Ascending aorta (tissue), 2 donors: ENCODE results near the gene SORCS1. TPM values are rescaled to one million over a fixed set of nuclear protein-coding genes. Genes with fewer than 3 reads are reported as not detected.

ENCODE experiments used
- DNase-seq, 2 donors: peaks; one replicate each; pipeline ENCODE4 v3.0.0-alpha.2; 2019; ENCODE audit warnings: low spot score in 2 of 2
- H3K27ac ChIP-seq, 2 donors: fragments of 200-600 bp; sonication (generic); one replicate each; pipeline ENCODE4 v1.5.1; 2016 to 2017; ENCODE audit warnings: mild to moderate bottlenecking in 1 of 2
- H3K27me3 ChIP-seq: fragments of 200-600 bp; sonication (generic); one replicate; pipeline ENCODE4 v1.5.1; 2017
- H3K36me3 ChIP-seq, 2 donors: fragments of 200-600 bp; sonication (generic); one replicate each; pipeline ENCODE4 v1.5.1; 2016
- H3K4me1 ChIP-seq, 2 donors: fragments of 200-600 bp; sonication (generic); one replicate each; pipeline ENCODE4 v1.5.1; 2016 to 2017; ENCODE audit warnings: mild to moderate bottlenecking in 1 of 2
- H3K4me3 ChIP-seq, 2 donors: fragments of 200-600 bp; sonication (generic); one replicate each; pipeline ENCODE4 v1.5.1; 2016 to 2017; ENCODE audit warnings: mild to moderate bottlenecking in 1 of 2
- H3K9me3 ChIP-seq, 2 donors: fragments of 200-600 bp; sonication (generic); one replicate each; pipeline ENCODE4 v1.5.1; 2016
- intact Hi-C: fragments of 100-400 bp; cut with DNase I; formaldehyde crosslinking; loops from one replicate; pipeline ENCODE4 v1.15.1; 2023
- total RNA-seq: library from RNA; depleted of rRNA; stranded (reverse); fragments of >200 nt; gene quantifications from one replicate; pipeline ENCODE4 v1.1.0, GENCODE V29; 2016
- TF ChIP-seq, protein P1 (sequence below), 3 experiments: fragments of 200-600 bp in 2 of 3; fragments of 450-650 bp in 1 of 3; sonication (generic) in 2 of 3; IDR thresholded peaks; one replicate each; pipeline ENCODE4 v1.5.1; 2016 to 2019; ENCODE audit warnings: antibody characterized with exemption in 3 of 3, mild to moderate bottlenecking in 1 of 3, moderate library complexity in 1 of 3

SORCS1 gene
- total RNA-seq, 1 donor from 2014 or later, result not detected

DNA sequence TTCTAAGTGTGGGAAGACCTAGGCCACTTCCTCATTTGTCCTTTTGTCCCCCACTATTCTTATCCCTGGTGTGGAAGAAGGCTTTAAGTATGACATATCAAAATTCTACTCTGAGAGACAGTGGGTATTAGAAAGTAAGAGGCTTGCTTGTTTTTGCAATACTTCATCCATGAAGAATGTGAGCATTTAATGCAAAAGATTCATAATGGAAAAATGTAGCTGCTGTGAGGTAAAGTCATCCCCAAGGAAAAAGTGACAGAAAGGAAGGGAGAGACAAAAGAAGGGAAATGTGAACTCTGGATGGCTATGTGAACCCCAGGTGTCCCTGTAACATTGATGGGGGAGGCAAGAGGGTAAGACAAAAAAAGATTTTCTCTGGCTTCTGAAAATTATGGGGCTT is 607.5 kb downstream of the SORCS1 start:
- H3K36me3 ChIP-seq, result no peaks in the 10 kb centered on the region
- no peaks in the 10 kb centered on the region for H3K4me1 ChIP-seq
- H3K27me3 ChIP-seq, result no peaks in the 10 kb centered on the region
- H3K9me3 ChIP-seq, result no peaks in the 10 kb centered on the region
- DNase-seq, result no peak
- TF ChIP-seq, protein P1, sequence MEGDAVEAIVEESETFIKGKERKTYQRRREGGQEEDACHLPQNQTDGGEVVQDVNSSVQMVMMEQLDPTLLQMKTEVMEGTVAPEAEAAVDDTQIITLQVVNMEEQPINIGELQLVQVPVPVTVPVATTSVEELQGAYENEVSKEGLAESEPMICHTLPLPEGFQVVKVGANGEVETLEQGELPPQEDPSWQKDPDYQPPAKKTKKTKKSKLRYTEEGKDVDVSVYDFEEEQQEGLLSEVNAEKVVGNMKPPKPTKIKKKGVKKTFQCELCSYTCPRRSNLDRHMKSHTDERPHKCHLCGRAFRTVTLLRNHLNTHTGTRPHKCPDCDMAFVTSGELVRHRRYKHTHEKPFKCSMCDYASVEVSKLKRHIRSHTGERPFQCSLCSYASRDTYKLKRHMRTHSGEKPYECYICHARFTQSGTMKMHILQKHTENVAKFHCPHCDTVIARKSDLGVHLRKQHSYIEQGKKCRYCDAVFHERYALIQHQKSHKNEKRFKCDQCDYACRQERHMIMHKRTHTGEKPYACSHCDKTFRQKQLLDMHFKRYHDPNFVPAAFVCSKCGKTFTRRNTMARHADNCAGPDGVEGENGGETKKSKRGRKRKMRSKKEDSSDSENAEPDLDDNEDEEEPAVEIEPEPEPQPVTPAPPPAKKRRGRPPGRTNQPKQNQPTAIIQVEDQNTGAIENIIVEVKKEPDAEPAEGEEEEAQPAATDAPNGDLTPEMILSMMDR (IDR thresholded peaks at IDR 0.05), result no peak
- H3K4me3 ChIP-seq, result no peak overlapping the region
- intact Hi-C loops, result no loop called here
- no peak overlapping the region for H3K27ac ChIP-seq

DNA sequence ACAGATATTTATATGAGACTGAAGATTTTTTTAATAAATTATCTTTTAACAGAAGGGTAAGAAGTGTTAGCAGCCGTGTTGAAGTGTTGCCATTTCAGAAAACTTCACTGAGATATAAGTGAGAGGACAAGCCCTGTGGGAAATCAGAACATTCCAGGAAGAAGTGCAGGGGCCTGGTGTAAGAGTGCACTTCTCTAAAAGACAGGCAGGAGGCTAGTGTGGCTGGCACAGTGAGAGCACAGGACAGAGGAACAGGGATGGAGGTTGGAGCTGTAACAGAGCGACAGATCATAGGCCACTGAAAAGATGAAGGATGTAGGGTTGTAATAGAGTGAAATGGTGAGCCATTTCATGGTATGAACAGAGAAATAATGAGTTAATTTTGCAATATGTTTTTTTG is 608.9 kb downstream of the SORCS1 start:
- intact Hi-C loops, result no loop called here
- Histone ChIP-seq H3K4me3 (no peak overlapping the region), H3K36me3 (no peaks in the 10 kb centered on the region), H3K4me1 (no peaks in the 10 kb centered on the region), H3K27ac (no peak overlapping the region), H3K27me3 (no peaks in the 10 kb centered on the region), H3K9me3 (no peaks in the 10 kb centered on the region)
- TF ChIP-seq, protein P1 (IDR thresholded peaks at IDR 0.05), result no peak
- DNase-seq, result no peak

DNA sequence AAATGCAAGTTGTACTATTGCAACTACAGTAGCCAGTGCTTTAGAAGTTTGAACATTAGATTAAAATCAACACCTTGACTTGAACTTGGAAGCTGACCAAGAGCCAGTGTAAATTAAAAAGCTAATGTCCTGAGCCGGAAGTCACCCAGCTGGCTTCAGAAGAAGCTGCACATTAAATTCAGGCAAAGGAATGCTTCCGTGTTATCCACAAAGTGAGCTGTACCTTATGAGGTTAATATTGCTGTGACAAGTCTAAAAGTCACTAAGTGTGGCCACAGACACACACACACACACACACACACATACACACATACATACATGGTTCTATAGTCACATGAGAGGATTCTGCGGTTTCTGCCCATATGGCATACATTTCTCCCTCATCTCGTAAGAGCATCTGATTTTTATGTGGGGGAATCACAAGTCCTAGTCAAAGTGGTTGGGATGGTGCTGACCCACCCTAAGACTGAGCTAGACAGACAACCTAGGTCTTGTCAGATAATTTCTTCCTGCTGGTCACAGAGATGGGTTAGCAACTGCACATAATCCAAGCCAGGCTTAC is 612.9 kb downstream of the SORCS1 start:
- Histone ChIP-seq H3K4me1 (no peaks in the 10 kb centered on the region), H3K36me3 (no peaks in the 10 kb centered on the region), H3K27ac (no peak overlapping the region), H3K27me3 (no peaks in the 10 kb centered on the region), H3K4me3 (no peak overlapping the region), H3K9me3 (no peaks in the 10 kb centered on the region)
- intact Hi-C loops, result no loop called here
- no peak for DNase-seq
- TF ChIP-seq, protein P1 (IDR thresholded peaks at IDR 0.05), result no peak

DNA sequence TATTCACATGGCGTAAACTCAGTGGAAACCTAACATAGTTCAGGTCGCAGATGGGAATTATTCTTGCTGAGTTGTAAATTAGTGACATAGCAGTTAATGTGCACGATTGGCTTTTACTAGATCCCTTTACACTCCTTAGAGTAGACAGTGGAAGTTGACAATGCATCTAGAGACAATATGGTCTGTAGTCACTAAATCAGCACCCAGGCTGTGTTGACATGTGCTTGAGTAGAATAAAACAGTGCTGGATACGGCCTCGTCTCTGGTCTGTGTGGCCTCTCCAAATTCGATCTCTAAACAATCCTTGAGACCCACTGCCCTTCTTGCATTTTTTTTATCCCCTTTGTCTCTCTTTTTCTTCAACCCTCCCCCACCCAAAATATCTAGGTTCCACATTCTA is 615.7 kb downstream of the SORCS1 start:
- no peak overlapping the region for H3K4me3 ChIP-seq
- H3K9me3 ChIP-seq, result no peaks in the 10 kb centered on the region
- H3K27ac ChIP-seq, result no peak overlapping the region
- no peaks in the 10 kb centered on the region for H3K36me3 ChIP-seq
- no peaks in the 10 kb centered on the region for H3K27me3 ChIP-seq
- intact Hi-C loops, result no loop called here
- TF ChIP-seq, protein P1 (IDR thresholded peaks at IDR 0.05), result no peak
- no peak for DNase-seq
- no peaks in the 10 kb centered on the region for H3K4me1 ChIP-seq

DNA sequence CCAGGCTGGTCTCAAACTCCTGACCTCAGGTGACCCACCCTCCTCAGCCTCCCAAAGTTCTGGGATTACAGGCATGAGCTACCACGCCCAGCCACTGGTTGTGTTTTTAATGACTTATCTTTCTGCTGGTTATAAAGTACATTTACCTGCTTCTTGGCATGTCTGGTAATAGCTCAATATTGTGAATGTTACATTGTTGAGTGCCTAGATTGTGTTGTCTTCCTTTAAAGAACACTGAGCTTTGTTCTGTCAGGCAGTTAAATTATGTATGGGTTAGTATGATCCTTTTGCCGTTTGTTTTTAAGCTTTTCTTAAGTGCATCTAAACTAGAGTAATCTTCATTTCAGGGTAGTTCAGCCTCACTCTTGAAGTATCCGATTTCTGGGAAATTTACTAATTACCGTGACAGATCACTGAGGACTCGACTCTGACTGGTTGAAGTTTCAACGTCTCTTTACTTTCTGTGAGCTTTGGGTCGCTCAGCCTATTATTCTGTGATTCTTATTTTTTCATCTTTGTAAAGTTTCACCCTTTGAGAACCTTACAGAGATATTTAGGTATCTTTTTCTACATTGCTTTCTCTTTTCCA is 617.4 kb downstream of the SORCS1 start:
- Histone ChIP-seq H3K9me3 (no peaks in the 10 kb centered on the region), H3K27ac (no peak overlapping the region), H3K36me3 (no peaks in the 10 kb centered on the region), H3K4me3 (no peak overlapping the region), H3K27me3 (no peaks in the 10 kb centered on the region), H3K4me1 (no peaks in the 10 kb centered on the region)
- no peak for DNase-seq
- TF ChIP-seq, protein P1 (IDR thresholded peaks at IDR 0.05), result no peak
- intact Hi-C loops, result no loop called here
